GM12801 (cell line): ENCODE results near the gene PRG3.

Experiments
- CTCF ChIP-seq: IDR thresholded peaks from one replicate; pipeline ENCODE4 v1.5.1; 2011; ENCODE audit warnings: control low read depth; ENCODE audit not compliant: insufficient read length; ENCODE audit errors: extremely low read depth

Gene PRG3

GRCh38 chr11:57370251-57370650 lies 10.7 kb downstream of the PRG3 start:
- TF ChIP-seq CTCF, result no peak

GRCh38 chr11:57368845-57369232 lies 12.1 kb downstream of the PRG3 start:
- TF ChIP-seq CTCF, result no peak

- TF ChIP-seq CTCF, result no peak
These were observed 12.7 kb downstream of the PRG3 start for GRCh38 chr11:57368106-57368844.

GRCh38 chr11:57364851-57365660 lies 15.9 kb downstream of the PRG3 start:
- no peak for TF ChIP-seq CTCF

GRCh38 chr11:57363131-57364080 lies 17.5 kb downstream of the PRG3 start:
- TF ChIP-seq CTCF, result no peak

GRCh38 chr11:57361926-57362325 lies 19.0 kb downstream of the PRG3 start:
- TF ChIP-seq CTCF, result no peak

GRCh38 chr11:57360991-57361390 lies 20.0 kb downstream of the PRG3 start:
- TF ChIP-seq CTCF, result no peak
